ENCODE measurements around the gene COX4I1. TPM values are rescaled to one million over a fixed set of nuclear protein-coding genes. Genes with fewer than 3 reads are reported as not detected.

Gene COX4I1
- polyA plus RNA-seq, 3 donors, result 985 to 1,312 (median 1,132) TPM

- Mint-ChIP-seq H3K36me3 (peaks cover 0 to 5% of the 10 kb centered on the region in 2 donors), H3K4me3 (no peak overlapping the region), H3K27ac (peak overlapping the region; percentile 82 to 91 (median 89)), H3K4me1 (peaks cover 94% of the 10 kb centered on the region), H3K27me3 (ENCODE audit: low read depth in 3 of 3) (peaks cover 0 to 3% (median 1%) of the 10 kb centered on the region in 3 donors), H3K9me3 (peaks cover 0 to 4% (median 0%) of the 10 kb centered on the region in 7 donors)
- H3K27me3 ChIP-seq (ENCODE audit: control insufficient read depth in 2 of 2, insufficient read depth in 2 of 2, low read length in 2 of 2), result no peaks in the 10 kb centered on the region
- H2AFZ ChIP-seq (ENCODE audit: insufficient read depth, low read depth, low read length, poor library complexity, severe bottlenecking), result no peak overlapping the region
- peak overlapping the region; percentile 62 to 65 for H3K27ac ChIP-seq (ENCODE audit: low read depth in 1 of 2, low read length in 2 of 2)
- peaks cover 96 to 99% of the 10 kb centered on the region in 2 donors for H3K4me1 ChIP-seq (ENCODE audit: control insufficient read depth in 1 of 2, insufficient read depth in 2 of 2, low read length in 2 of 2)
- no peaks in the 10 kb centered on the region for H3K9me3 ChIP-seq (replicated peaks in 1 of 2; ENCODE audit: control insufficient read depth in 1 of 2, insufficient read depth in 1 of 2, low read length in 2 of 2)
- H3K4me3 ChIP-seq (replicated peaks in 1 of 3; ENCODE audit: low read depth in 2 of 3, low read length in 3 of 3), result peak overlapping the region in 1 of 3 experiments; percentile 3
- DNase-seq, result peak; percentile 48 to 87 (median 72)
- H3K36me3 ChIP-seq (replicated peaks in 1 of 2; ENCODE audit: control insufficient read depth in 1 of 2, insufficient read depth in 2 of 2, low read length in 2 of 2), result no peaks in the 10 kb centered on the region
- no peak for TF ChIP-seq CTCF (IDR thresholded peaks at IDR 0.05)
- peaks cover 18% of the 10 kb centered on the region for H3K79me2 ChIP-seq (ENCODE audit: insufficient read depth, low read length)
- peak overlapping the region; percentile 5 for H3K4me2 ChIP-seq (replicated peaks; ENCODE audit: extremely low read depth, low read length, poor library complexity, severe bottlenecking)
- no peak overlapping the region for H3K9ac ChIP-seq (ENCODE audit: insufficient read depth, low read length, poor library complexity, severe bottlenecking)
- intact Hi-C loops (cut with micrococcal nuclease), result no loop called here
- WGBS (ENCODE audit: insufficient coverage), result 30% methylated on average over 6 of the region's 6 CpGs
- H4K20me1 ChIP-seq (ENCODE audit: insufficient read depth, low read length), result no peaks in the 10 kb centered on the region
These were observed 56.6 kb downstream of the COX4I1 start for GRCh38 chr16:85856079-85856478.

- Mint-ChIP-seq H3K27ac (peak overlapping the region in 6 of 7 donors; percentile 25 to 91 (median 82)), H3K27me3 (ENCODE audit: low read depth in 3 of 3) (peaks cover 0 to 7% (median 3%) of the 10 kb centered on the region in 3 donors), H3K4me3 (no peak overlapping the region), H3K4me1 (peaks cover 92% of the 10 kb centered on the region), H3K36me3 (peaks cover 0 to 5% of the 10 kb centered on the region in 2 donors), H3K9me3 (peaks cover 0 to 4% (median 0%) of the 10 kb centered on the region in 7 donors)
- no peaks in the 10 kb centered on the region for H4K20me1 ChIP-seq (ENCODE audit: insufficient read depth, low read length)
- H3K27me3 ChIP-seq (ENCODE audit: control insufficient read depth in 2 of 2, insufficient read depth in 2 of 2, low read length in 2 of 2), result no peaks in the 10 kb centered on the region
- peak overlapping the region in 1 of 3 experiments; percentile 3 for H3K4me3 ChIP-seq (replicated peaks in 1 of 3; ENCODE audit: low read depth in 2 of 3, low read length in 3 of 3)
- H3K4me2 ChIP-seq (replicated peaks; ENCODE audit: extremely low read depth, low read length, poor library complexity, severe bottlenecking), result no peak overlapping the region
- peaks cover 18% of the 10 kb centered on the region for H3K79me2 ChIP-seq (ENCODE audit: insufficient read depth, low read length)
- peak in 1 of 3 donors; percentile 52 for DNase-seq
- H3K4me1 ChIP-seq (ENCODE audit: control insufficient read depth in 1 of 2, insufficient read depth in 2 of 2, low read length in 2 of 2), result peaks cover 91 to 94% of the 10 kb centered on the region in 2 donors
- no peak overlapping the region for H2AFZ ChIP-seq (ENCODE audit: insufficient read depth, low read depth, low read length, poor library complexity, severe bottlenecking)
- no peak overlapping the region for H3K9ac ChIP-seq (ENCODE audit: insufficient read depth, low read length, poor library complexity, severe bottlenecking)
- H3K27ac ChIP-seq (ENCODE audit: low read depth in 1 of 2, low read length in 2 of 2), result peak overlapping the region in 1 of 2 donors; percentile 62
- WGBS (ENCODE audit: insufficient coverage), result no CpG with 5 or more reads among the region's 5 CpGs
- no peak for TF ChIP-seq CTCF (IDR thresholded peaks at IDR 0.05)
- intact Hi-C loops (cut with micrococcal nuclease), result no loop called here
- H3K36me3 ChIP-seq (replicated peaks in 1 of 2; ENCODE audit: control insufficient read depth in 1 of 2, insufficient read depth in 2 of 2, low read length in 2 of 2), result no peaks in the 10 kb centered on the region
- H3K9me3 ChIP-seq (replicated peaks in 1 of 2; ENCODE audit: control insufficient read depth in 1 of 2, insufficient read depth in 1 of 2, low read length in 2 of 2), result no peaks in the 10 kb centered on the region
These were observed 57.1 kb downstream of the COX4I1 start for GRCh38 chr16:85856585-85856984.

Small RNA genes within 50 kb of the gene (small RNA-seq; reads per million reads assigned to genes)
- not detected for gene RNU1-103P (ENCODE audit: insufficient read length, low read depth)

Other genes with a start within 250 kb of the COX4I1 start
- 10 to 100 TPM in 1 of 3 donors, under 1 TPM in 2; 0.67 to 38.9 (median 0.86) TPM for gene GSE1, start 186.4 kb upstream of the COX4I1 start, polyA plus RNA-seq
- gene GINS2, start 110.7 kb upstream of the COX4I1 start, polyA plus RNA-seq, result under 1 TPM in 2 of 3 donors, not detected in 1; 0.13 to 0.28 TPM
- 10 to 100 TPM; 11.3 to 26.6 (median 24.1) TPM for gene C16orf74, start 48.6 kb upstream of the COX4I1 start, polyA plus RNA-seq
- gene EMC8, start 151 bp upstream of the COX4I1 start, polyA plus RNA-seq, result 10 to 100 TPM; 28.2 to 30.0 (median 29.9) TPM
- gene IRF8, start 99.5 kb downstream of the COX4I1 start, polyA plus RNA-seq, result 100 to 1,000 TPM; 157 to 187 (median 184) TPM

All from CD14-positive monocyte (primary cell).